GM12873 (cell line): ENCODE results near the gene MACROD2.

Experiments
- TF ChIP-seq, protein P1 (sequence below): IDR thresholded peaks from 2 replicates; pipeline ENCODE4 v1.5.1; 2012; ENCODE audit warnings: low read depth, mild to moderate bottlenecking, moderate library complexity, low read length, control low read depth; ENCODE audit not compliant: insufficient read depth; ENCODE audit errors: missing control alignments

Gene MACROD2

DNA sequence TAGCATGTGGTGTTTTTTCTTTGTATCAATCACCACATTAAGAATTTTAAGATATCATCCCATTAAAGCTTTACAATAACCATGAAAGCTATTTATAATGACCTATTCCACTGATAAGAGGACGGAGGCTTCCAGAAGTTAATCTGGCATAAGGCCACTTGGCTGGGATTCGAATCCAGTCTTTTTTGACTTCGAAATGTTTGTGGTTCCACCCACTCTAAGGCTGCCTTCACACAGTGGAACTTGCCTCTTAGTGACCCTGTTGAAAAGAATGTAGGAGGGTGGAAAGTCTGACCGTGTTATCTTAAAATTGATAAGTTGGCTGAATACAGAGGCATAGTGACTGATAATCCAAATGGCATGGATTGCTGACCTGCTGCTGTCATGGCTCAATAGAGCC is 1618.2 kb downstream of the MACROD2 start:
- TF ChIP-seq, protein P1, sequence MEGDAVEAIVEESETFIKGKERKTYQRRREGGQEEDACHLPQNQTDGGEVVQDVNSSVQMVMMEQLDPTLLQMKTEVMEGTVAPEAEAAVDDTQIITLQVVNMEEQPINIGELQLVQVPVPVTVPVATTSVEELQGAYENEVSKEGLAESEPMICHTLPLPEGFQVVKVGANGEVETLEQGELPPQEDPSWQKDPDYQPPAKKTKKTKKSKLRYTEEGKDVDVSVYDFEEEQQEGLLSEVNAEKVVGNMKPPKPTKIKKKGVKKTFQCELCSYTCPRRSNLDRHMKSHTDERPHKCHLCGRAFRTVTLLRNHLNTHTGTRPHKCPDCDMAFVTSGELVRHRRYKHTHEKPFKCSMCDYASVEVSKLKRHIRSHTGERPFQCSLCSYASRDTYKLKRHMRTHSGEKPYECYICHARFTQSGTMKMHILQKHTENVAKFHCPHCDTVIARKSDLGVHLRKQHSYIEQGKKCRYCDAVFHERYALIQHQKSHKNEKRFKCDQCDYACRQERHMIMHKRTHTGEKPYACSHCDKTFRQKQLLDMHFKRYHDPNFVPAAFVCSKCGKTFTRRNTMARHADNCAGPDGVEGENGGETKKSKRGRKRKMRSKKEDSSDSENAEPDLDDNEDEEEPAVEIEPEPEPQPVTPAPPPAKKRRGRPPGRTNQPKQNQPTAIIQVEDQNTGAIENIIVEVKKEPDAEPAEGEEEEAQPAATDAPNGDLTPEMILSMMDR: no peak

DNA sequence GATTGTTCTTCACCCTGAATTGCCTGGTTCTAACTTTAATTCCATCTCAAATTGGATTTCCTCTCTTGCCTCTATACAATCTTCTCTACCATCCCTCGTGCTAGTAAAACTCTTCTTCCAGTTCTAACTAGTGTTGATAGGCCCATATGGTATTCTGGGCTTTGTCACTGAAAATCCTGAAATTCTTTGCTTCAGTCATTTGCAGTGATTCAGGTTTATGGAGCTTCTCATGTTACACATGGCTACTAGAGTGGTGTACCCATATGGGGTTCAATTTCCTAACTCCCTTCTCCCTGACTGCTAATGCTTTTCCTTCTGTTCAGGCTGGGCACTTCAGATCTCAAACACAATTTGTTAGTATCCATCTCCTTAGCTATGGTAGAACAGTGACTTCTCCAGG is 1621.3 kb downstream of the MACROD2 start:
- TF ChIP-seq, protein P1: no peak

DNA sequence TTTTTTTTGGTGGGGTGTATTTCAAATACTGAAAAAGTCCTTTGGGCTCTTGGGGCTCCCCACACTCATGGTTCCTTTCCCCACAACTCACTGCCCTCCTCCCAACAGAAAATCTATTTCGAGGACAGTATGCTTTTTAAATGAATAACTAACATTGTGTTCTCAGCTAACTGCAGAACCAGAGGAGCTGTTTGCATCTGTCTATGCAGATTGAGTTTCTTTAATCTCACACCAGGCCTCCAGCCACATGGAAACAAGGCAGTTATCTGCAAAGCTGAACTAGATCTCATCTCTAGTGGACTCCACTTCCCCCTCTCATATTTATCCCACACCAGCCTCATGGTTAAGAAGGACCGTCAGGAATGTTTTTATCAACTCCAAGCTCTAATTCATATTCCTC is 1622.8 kb downstream of the MACROD2 start:
- TF ChIP-seq, protein P1: no peak

DNA sequence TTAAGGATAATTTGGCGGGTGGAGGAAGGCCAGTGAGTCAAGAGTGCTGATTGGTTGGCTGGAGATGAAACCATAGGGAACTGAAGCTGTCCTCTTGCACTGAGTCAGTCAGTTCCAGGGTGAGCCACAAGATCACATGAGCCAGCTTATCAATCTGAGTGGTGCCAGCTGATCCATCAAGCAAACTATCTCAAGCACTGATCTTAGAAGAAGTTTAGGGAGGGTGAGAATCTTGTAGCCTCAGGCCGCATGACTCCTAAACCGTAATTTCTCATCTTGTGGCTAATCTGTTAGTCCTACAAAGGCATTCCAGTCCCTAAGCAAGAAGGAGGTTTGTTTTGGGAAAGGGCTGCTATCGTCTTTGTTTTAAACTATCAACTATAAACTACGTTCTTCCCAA is 1623.6 kb downstream of the MACROD2 start:
- TF ChIP-seq, protein P1: no peak

DNA sequence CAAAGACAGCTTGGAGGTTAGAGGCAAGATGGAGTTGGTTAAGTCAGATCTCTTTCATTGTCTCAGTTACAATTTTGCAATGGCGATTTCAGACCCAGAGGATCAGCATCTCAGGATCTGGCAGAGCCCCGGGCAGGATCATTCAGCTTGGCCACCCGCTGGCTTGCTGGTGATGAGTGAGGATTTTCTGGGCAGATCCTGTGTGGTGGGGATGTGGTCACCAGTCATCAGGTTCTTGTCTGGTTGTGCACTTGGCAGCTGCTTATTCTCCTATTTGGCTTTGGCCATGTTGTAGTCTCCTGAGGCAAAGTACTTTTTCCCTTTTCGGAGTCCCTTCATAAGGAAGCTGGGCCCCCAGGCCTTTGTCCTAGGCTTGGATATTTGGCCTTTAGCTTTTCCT is 1624.0 kb downstream of the MACROD2 start:
- TF ChIP-seq, protein P1: no peak

DNA sequence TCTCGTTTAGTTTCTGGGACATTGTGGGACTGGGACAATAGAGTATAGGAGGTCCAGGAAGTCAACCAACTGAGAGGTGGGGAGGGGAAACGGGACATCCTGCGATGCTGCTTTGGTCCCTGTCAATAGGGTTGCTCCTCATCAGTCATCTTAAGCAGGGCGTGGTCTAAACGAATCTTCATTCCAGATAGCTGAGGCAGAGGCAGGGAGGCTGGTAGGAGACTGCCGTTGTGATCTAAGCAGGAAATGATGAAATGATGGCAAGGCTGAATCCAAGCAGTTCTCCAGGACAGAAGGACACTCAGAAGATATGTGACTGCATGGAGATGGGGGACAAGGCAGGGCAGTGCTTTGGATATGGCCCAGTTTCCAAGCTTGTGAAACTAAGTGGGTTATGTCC is 1624.5 kb downstream of the MACROD2 start:
- TF ChIP-seq, protein P1: no peak

DNA sequence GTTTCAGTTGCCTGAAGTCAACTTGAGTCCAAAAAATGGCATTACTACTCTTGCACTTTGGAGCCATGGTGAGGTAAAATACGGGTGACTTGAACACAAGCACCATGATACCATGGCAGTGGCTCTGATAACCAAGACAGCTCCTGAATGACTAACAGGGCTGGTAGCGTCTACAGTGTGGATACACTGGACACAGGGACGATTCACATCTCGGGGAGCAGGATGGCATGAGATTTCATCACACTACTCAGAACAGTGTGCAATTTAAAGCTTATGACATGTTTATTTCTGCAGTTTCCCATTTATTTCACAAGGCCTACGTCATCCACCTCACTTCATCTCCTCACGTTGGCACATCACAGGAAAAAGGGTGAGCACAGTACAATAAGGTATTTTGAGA is 1627.1 kb downstream of the MACROD2 start:
- TF ChIP-seq, protein P1: no peak
